ENCODE measurements around the gene B4GALNT1. TPM values are rescaled to one million over a fixed set of nuclear protein-coding genes. Genes with fewer than 3 reads are reported as not detected.

The B4GALNT1 gene
- total and polyA plus RNA-seq, 10 of the 15 experiments (the other 5 are each of a cell fraction or from before 2014, with no cell fraction given), result 0.01 to 0.38 (median 0.14) TPM; not detected in 3

DNA sequence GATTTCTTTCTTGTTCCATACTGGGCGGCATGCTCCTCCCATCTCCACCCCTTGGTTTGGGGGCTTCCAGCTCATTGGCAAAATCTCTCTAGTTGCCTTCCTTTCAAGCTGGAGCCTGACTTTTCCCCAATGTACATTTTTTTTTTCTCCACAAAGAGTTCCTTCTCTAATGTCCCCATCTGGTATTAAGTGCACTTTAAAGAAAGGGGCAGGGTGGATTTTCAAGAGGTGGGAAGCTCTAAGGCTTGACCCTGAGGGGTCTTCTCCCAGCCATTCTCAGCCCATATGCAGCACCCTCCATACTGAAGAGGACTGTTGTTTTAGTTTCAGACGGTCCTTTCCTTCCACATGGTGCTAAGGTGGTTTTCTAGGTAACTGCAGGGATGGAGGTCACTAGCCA, 47.8 kb downstream of the B4GALNT1 start:
- RAD21 ChIA-PET (ENCODE audit: unreplicated experiment), result interaction anchor here (0.7 to 5.3 kb wide), 8 partner anchors 11 to 273 kb away, joined by 3 to 28 read pairs (median 3); partner anchors contain the start of gene TSPAN31
- POLR2A ChIA-PET, result interaction anchor here (0.9 to 1.1 kb wide), 2 partner anchors 8 to 29 kb away, joined by 3 read pairs; no protein-coding TSS in a partner anchor
- no peaks in the 10 kb centered on the region for H3K79me2 ChIP-seq (ENCODE audit: control insufficient read depth, insufficient read depth, low read length)
- no peaks in the 10 kb centered on the region for H3K4me1 ChIP-seq (ENCODE audit: control insufficient read depth, insufficient read depth, low read length)
- no peaks in the 10 kb centered on the region for H4K20me1 ChIP-seq (ENCODE audit: control insufficient read depth, insufficient read depth)
- no peak overlapping the region for H3K27ac ChIP-seq (ENCODE audit: control insufficient read depth, insufficient read depth)
- WGBS (ENCODE audit: insufficient coverage, insufficient replicate concordance, low lambda C conversion rate, missing lambda C conversion rate), result 29% methylated on average over 2 of the region's 2 CpGs
- no peak overlapping the region for H3K9ac ChIP-seq (ENCODE audit: control insufficient read depth, insufficient read depth, low read length)
- no peak overlapping the region for H2AFZ ChIP-seq (ENCODE audit: control insufficient read depth, low read depth, low read length)
- H3K4me3 ChIP-seq, result no peak overlapping the region
- H3K27me3 ChIP-seq (replicated peaks in 1 of 2; ENCODE audit: control insufficient read depth in 2 of 2, insufficient read depth in 2 of 2, low read length in 1 of 2), result no peaks in the 10 kb centered on the region; a peak in 1 of 4 replicates
- intact Hi-C loops (cut with micrococcal nuclease; ENCODE audit: unreplicated experiment) (loop anchor here (10.0 kb wide), 1 partner anchor 320 kb away; no protein-coding TSS in a partner anchor), in situ Hi-C loops (cut with MboI) (no loop called here)
- CTCF ChIA-PET, result interaction anchor here (0.9 to 7.8 kb wide), 19 partner anchors 7 to 218 kb away, joined by 3 to 119 read pairs (median 7); partner anchors contain the start of genes B4GALNT1, GLI1, PIP4K2C and TSPAN31
- DNase-seq (ENCODE audit: low read depth, low spot score) (no peak), ATAC-seq (no peak), FAIRE-seq (no peak)
- SMC1A ChIA-PET (ENCODE audit: uncharacterized antibody, unreplicated experiment), result interaction anchor here (0.9 to 3.6 kb wide), 7 partner anchors 9 to 212 kb away, joined by 3 to 16 read pairs (median 6); no protein-coding TSS in a partner anchor
- no peaks in the 10 kb centered on the region for H3K36me3 ChIP-seq (ENCODE audit: control insufficient read depth in 2 of 2, insufficient read depth in 2 of 2, low read length in 1 of 2)
- H3K4me2 ChIP-seq (ENCODE audit: control insufficient read depth, insufficient read depth), result no peak overlapping the region
- H3K9me3 ChIP-seq (replicated peaks; ENCODE audit: control insufficient read depth, insufficient read depth, low read length), result no peaks in the 10 kb centered on the region
- no TSS peak for BruUV-seq (replicated peaks)
- TF ChIP-seq MTA3 (IDR thresholded peaks at IDR 0.05; ENCODE audit: borderline replicate concordance, low read length) (no peak), SUZ12 (IDR thresholded peaks at IDR 0.05; ENCODE audit: unreplicated experiment) (no peak), SMC3 (IDR thresholded peaks at IDR 0.05; ENCODE audit: borderline replicate concordance, low read length) (no peak), POU2F2 (IDR thresholded peaks at IDR 0.05; ENCODE audit: borderline replicate concordance, low read depth, low read length) (no peak), MEF2A (IDR thresholded peaks at IDR 0.05; ENCODE audit: insufficient read depth, low read depth, low read length) (no peak), SP1 (IDR thresholded peaks at IDR 0.05; ENCODE audit: low read depth, low read length) (no peak), CBFB (IDR thresholded peaks at IDR 0.05; ENCODE audit: low read depth) (no peak), IRF5 (IDR thresholded peaks at IDR 0.05; ENCODE audit: borderline replicate concordance) (no peak), SPI1 (IDR thresholded peaks at IDR 0.05; ENCODE audit: borderline replicate concordance, insufficient read depth, low read depth, low read length) (no peak), NFYA (IDR thresholded peaks at IDR 0.05; ENCODE audit: borderline replicate concordance, low read depth, low read length) (no peak), CHD1 (IDR thresholded peaks at IDR 0.05; ENCODE audit: low read depth, low read length) (no peak), ZSCAN29 (IDR thresholded peaks at IDR 0.05) (no peak), MYC (IDR thresholded peaks at IDR 0.05; ENCODE audit: insufficient read depth, insufficient read length, insufficient replicate concordance, low read length, severe bottlenecking) (no peak), CREB1 (IDR thresholded peaks at IDR 0.05; ENCODE audit: low read depth) (no peak), PBX3 (IDR thresholded peaks at IDR 0.05; ENCODE audit: insufficient replicate concordance, low read depth, low read length) (no peak), ZNF24 (IDR thresholded peaks at IDR 0.05) (no peak)
- TF ChIP-seq, protein P1, sequence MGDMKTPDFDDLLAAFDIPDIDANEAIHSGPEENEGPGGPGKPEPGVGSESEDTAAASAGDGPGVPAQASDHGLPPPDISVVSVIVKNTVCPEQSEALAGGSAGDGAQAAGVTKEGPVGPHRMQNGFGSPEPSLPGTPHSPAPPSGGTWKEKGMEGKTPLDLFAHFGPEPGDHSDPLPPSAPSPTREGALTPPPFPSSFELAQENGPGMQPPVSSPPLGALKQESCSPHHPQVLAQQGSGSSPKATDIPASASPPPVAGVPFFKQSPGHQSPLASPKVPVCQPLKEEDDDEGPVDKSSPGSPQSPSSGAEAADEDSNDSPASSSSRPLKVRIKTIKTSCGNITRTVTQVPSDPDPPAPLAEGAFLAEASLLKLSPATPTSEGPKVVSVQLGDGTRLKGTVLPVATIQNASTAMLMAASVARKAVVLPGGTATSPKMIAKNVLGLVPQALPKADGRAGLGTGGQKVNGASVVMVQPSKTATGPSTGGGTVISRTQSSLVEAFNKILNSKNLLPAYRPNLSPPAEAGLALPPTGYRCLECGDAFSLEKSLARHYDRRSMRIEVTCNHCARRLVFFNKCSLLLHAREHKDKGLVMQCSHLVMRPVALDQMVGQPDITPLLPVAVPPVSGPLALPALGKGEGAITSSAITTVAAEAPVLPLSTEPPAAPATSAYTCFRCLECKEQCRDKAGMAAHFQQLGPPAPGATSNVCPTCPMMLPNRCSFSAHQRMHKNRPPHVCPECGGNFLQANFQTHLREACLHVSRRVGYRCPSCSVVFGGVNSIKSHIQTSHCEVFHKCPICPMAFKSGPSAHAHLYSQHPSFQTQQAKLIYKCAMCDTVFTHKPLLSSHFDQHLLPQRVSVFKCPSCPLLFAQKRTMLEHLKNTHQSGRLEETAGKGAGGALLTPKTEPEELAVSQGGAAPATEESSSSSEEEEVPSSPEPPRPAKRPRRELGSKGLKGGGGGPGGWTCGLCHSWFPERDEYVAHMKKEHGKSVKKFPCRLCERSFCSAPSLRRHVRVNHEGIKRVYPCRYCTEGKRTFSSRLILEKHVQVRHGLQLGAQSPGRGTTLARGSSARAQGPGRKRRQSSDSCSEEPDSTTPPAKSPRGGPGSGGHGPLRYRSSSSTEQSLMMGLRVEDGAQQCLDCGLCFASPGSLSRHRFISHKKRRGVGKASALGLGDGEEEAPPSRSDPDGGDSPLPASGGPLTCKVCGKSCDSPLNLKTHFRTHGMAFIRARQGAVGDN (IDR thresholded peaks at IDR 0.05), result no peak
